Measurements from ENCODE around the gene AMER3.

The AMER3 gene

GRCh38 chr2:130756053-130756873 lies 923 bp downstream of the AMER3 start:
- peak; percentile 4 for DNase-seq

- DNase-seq: no peak
Observed at GRCh38 chr2:130756874-130757668, 1.7 kb downstream of the AMER3 start.

GRCh38 chr2:130759906-130760753 lies 4.8 kb downstream of the AMER3 start:
- DNase-seq: peak; percentile 4

GRCh38 chr2:130760754-130761751 lies 5.7 kb downstream of the AMER3 start:
- no peak for DNase-seq

- no peak for DNase-seq
Observed at GRCh38 chr2:130762031-130762909, 6.9 kb downstream of the AMER3 start.

GRCh38 chr2:130762910-130763385 lies 7.6 kb downstream of the AMER3 start:
- DNase-seq: no peak

GRCh38 chr2:130763405-130763804 lies 8.1 kb downstream of the AMER3 start:
- no peak for DNase-seq

GRCh38 chr2:130764035-130764820 lies 8.9 kb downstream of the AMER3 start:
- DNase-seq: no peak

- DNase-seq: no peak
Observed at GRCh38 chr2:130764821-130765115, 9.4 kb downstream of the AMER3 start.

GRCh38 chr2:130765464-130765863 lies 10.1 kb downstream of the AMER3 start:
- no peak for DNase-seq

- no peak for DNase-seq
Observed at GRCh38 chr2:130766037-130766436, 10.7 kb downstream of the AMER3 start.

GRCh38 chr2:130766711-130767407 lies 11.5 kb downstream of the AMER3 start:
- DNase-seq: no peak

GRCh38 chr2:130767408-130767775 lies 12.1 kb downstream of the AMER3 start:
- no peak for DNase-seq

GRCh38 chr2:130768191-130768855 lies 13.0 kb downstream of the AMER3 start:
- no peak for DNase-seq

GRCh38 chr2:130769343-130769907 lies 14.1 kb downstream of the AMER3 start:
- DNase-seq: no peak

GRCh38 chr2:130776550-130776949 lies 21.2 kb downstream of the AMER3 start:
- DNase-seq: no peak

GRCh38 chr2:130778781-130779180 lies 23.4 kb downstream of the AMER3 start:
- DNase-seq: no peak

GRCh38 chr2:130785466-130786055 lies 30.2 kb downstream of the AMER3 start:
- DNase-seq: no peak

Data from hematopoietic multipotent progenitor cell treated with erythropoietin and hydrocortisone succinate and interleukin-3 and kit ligand, for 8 days (in vitro differentiated cells).